Measurements from ENCODE around the gene HLA-DPB1. TPM values are rescaled to one million over a fixed set of nuclear protein-coding genes. Genes with fewer than 3 reads are reported as not detected.
A peak's percentile ranks its signal among the peaks of the same experiment; 100 is the strongest.

The HLA-DPB1 gene
- 10.6 TPM for polyA plus RNA-seq (2013, experiment 1 of 2)
- 8.7 TPM for polyA plus RNA-seq (2013, experiment 2 of 2)

- H2BK15ac ChIP-seq (ENCODE audit: low read depth, poor library complexity, severe bottlenecking), result no peak within 1 kb of the TSS
- H3K79me1 ChIP-seq (replicated peaks; ENCODE audit: low read length, poor library complexity, severe bottlenecking), result no peaks in the 10 kb centered on the region
- no peak within 1 kb of the TSS for H3K23ac ChIP-seq (ENCODE audit: low read length in 2 of 2)
- no peak within 1 kb of the TSS for H2BK12ac ChIP-seq (ENCODE audit: low read length in 2 of 2)
- no peak within 1 kb of the TSS for H3K18ac ChIP-seq (ENCODE audit: low read depth in 1 of 2, low read length in 2 of 2)
- no peak within 1 kb of the TSS for H3K4me2 ChIP-seq (ENCODE audit: low read length, poor library complexity, severe bottlenecking)
- peak; percentile 75 for DNase-seq
- no peak within 1 kb of the TSS for H2BK120ac ChIP-seq (ENCODE audit: low read depth, low read length)
- H3K9me3 ChIP-seq (ENCODE audit: control insufficient read depth, low read length), result no peaks in the 10 kb centered on the region
- 87% methylated on average over 10 of the region's 10 CpGs for WGBS
- H4K91ac ChIP-seq (ENCODE audit: low read length), result no peak within 1 kb of the TSS
- no peak within 1 kb of the TSS for H3K14ac ChIP-seq (ENCODE audit: low read length in 2 of 2)
- H3K9ac ChIP-seq (ENCODE audit: low read length), result peak within 1 kb of the TSS; percentile 29
- H2AFZ ChIP-seq (ENCODE audit: low read depth, low read length), result no peak within 1 kb of the TSS
- no peak within 1 kb of the TSS for H2AK5ac ChIP-seq (ENCODE audit: low read length, severe bottlenecking)
- H3K4me3 ChIP-seq (ENCODE audit: insufficient read depth in 1 of 2, low read depth in 1 of 2, low read length in 2 of 2), result peak within 1 kb of the TSS in 1 of 2 experiments; percentile 60
- no peak within 1 kb of the TSS for H3K4ac ChIP-seq (ENCODE audit: low read depth in 1 of 2, low read length in 2 of 2)
- no peak within 1 kb of the TSS for H3K27ac ChIP-seq (ENCODE audit: low read length, poor library complexity, severe bottlenecking)
- H3K27me3 ChIP-seq (ENCODE audit: control insufficient read depth in 1 of 2, insufficient read depth in 1 of 2, low read length in 2 of 2), result peaks cover 0 to 8% of the 10 kb centered on the region in 2 experiments
- peaks cover 3% of the 10 kb centered on the region for H3K4me1 ChIP-seq (ENCODE audit: control insufficient read depth, insufficient read depth, low read depth, low read length)
- no peak within 1 kb of the TSS for H2BK5ac ChIP-seq (ENCODE audit: low read depth, low read length, poor library complexity, severe bottlenecking)
- peaks cover 0 to 4% of the 10 kb centered on the region in 2 experiments for H3K36me3 ChIP-seq (ENCODE audit: control insufficient read depth in 1 of 2, insufficient read depth in 2 of 2, low read depth in 1 of 2, low read length in 2 of 2)
- no peak within 1 kb of the TSS for H4K8ac ChIP-seq (ENCODE audit: low read length)
These were observed at the start of gene HLA-DPB1 for GRCh38 chr6:33075568-33076405. TSS of gene HLA-DPB1 (plus strand) at chr6:33075990. CDS start at chr6:33076042, 52 bp downstream.

- 10% methylated on average over 1 of the region's 1 CpG for WGBS
These were observed 47.5 kb upstream of the HLA-DPB1 start for GRCh38 chr6:33028220-33028849.

DNA sequence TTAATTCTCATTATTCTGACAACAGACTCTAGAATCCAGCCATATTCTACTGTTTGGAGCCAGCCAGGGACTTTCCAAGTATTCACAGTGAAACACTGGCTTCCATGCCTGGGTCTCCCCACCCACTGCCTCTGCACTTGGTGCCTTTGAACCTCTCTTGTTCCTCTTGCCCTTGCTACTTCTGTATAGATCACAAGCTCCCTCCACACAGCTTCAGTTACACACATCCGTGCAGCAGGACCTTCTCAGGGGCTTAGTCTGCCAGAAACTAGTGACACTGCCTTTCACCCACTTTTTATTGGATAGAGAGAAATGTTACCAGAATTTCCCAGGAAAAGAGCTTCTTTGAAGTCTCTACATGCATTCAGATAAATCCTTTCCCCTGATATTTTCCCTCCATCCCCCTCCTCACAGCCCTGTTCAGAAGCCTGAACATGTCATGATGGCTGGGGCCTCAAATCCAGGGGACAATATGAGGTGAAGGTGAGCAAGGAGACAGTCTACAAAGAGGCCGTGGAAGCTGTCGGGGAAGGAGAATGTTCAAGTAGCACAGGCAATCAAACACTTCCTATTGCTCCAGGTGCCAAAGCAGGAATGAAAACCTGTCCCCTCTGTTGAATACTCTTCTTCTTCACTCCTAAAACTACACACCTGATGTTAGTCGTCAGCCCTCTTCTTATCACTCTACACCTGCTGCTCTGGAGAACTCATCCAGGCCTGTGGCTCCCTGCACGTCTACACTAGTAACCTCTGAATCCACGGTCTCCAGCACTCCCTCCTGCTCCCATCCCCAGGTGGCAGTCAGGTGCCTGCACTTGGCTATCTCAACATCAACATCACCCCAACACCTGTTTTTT lies 46.2 kb upstream of the HLA-DPB1 start:
- no peak overlapping the region for H3K4me2 ChIP-seq (ENCODE audit: low read length, poor library complexity, severe bottlenecking)
- peak; percentile 25 for DNase-seq
- 45% methylated on average over 6 of the region's 6 CpGs for WGBS

More at GRCh38 chr6:33028220-33028849, 47.5 kb upstream of the HLA-DPB1 start:
- H3K36me3 ChIP-seq (ENCODE audit: control insufficient read depth in 1 of 2, insufficient read depth in 2 of 2, low read depth in 1 of 2, low read length in 2 of 2), result no peaks in the 10 kb centered on the region
- no peak overlapping the region for H4K91ac ChIP-seq (ENCODE audit: low read length)
- H3K9me3 ChIP-seq (ENCODE audit: control insufficient read depth, low read length), result no peaks in the 10 kb centered on the region
- no peak overlapping the region for H2AK5ac ChIP-seq (ENCODE audit: low read length, severe bottlenecking)
- no peak overlapping the region for H4K8ac ChIP-seq (ENCODE audit: low read length)
- no peak overlapping the region for H2BK12ac ChIP-seq (ENCODE audit: low read length in 2 of 2)
- H3K18ac ChIP-seq (ENCODE audit: low read depth in 1 of 2, low read length in 2 of 2), result no peak overlapping the region
- H3K4me3 ChIP-seq (ENCODE audit: insufficient read depth in 1 of 2, low read depth in 1 of 2, low read length in 2 of 2), result no peak overlapping the region
- no peak overlapping the region for H3K4me2 ChIP-seq (ENCODE audit: low read length, poor library complexity, severe bottlenecking)
- H2BK15ac ChIP-seq (ENCODE audit: low read depth, poor library complexity, severe bottlenecking), result no peak overlapping the region
- H3K14ac ChIP-seq (ENCODE audit: low read length in 2 of 2), result no peak overlapping the region
- no peaks in the 10 kb centered on the region for H3K79me1 ChIP-seq (replicated peaks; ENCODE audit: low read length, poor library complexity, severe bottlenecking)
- H3K4me1 ChIP-seq (ENCODE audit: control insufficient read depth, insufficient read depth, low read depth, low read length), result no peaks in the 10 kb centered on the region
- no peak overlapping the region for H2AFZ ChIP-seq (ENCODE audit: low read depth, low read length)
- H3K23ac ChIP-seq (ENCODE audit: low read length in 2 of 2), result no peak overlapping the region
- H2BK5ac ChIP-seq (ENCODE audit: low read depth, low read length, poor library complexity, severe bottlenecking), result no peak overlapping the region
- H2BK120ac ChIP-seq (ENCODE audit: low read depth, low read length), result no peak overlapping the region
- H3K4ac ChIP-seq (ENCODE audit: low read depth in 1 of 2, low read length in 2 of 2), result no peak overlapping the region
- DNase-seq, result no peak
- H3K27me3 ChIP-seq (ENCODE audit: control insufficient read depth in 1 of 2, insufficient read depth in 1 of 2, low read length in 2 of 2), result peaks cover 5 to 28% of the 10 kb centered on the region in 2 experiments
- no peak overlapping the region for H3K27ac ChIP-seq (ENCODE audit: low read length, poor library complexity, severe bottlenecking)
- no peak overlapping the region for H3K9ac ChIP-seq (ENCODE audit: low read length)

More for the DNA sequence above, 46.2 kb upstream of the HLA-DPB1 start:
- H3K27ac ChIP-seq (ENCODE audit: low read length, poor library complexity, severe bottlenecking), result no peak overlapping the region
- no peaks in the 10 kb centered on the region for H3K9me3 ChIP-seq (ENCODE audit: control insufficient read depth, low read length)
- no peak overlapping the region for H2BK15ac ChIP-seq (ENCODE audit: low read depth, poor library complexity, severe bottlenecking)
- H3K18ac ChIP-seq (ENCODE audit: low read depth in 1 of 2, low read length in 2 of 2), result no peak overlapping the region
- H3K36me3 ChIP-seq (ENCODE audit: control insufficient read depth in 1 of 2, insufficient read depth in 2 of 2, low read depth in 1 of 2, low read length in 2 of 2), result no peaks in the 10 kb centered on the region
- no peak overlapping the region for H2BK5ac ChIP-seq (ENCODE audit: low read depth, low read length, poor library complexity, severe bottlenecking)
- H3K4ac ChIP-seq (ENCODE audit: low read depth in 1 of 2, low read length in 2 of 2), result no peak overlapping the region
- no peak overlapping the region for H4K91ac ChIP-seq (ENCODE audit: low read length)
- H3K4me3 ChIP-seq (ENCODE audit: insufficient read depth in 1 of 2, low read depth in 1 of 2, low read length in 2 of 2), result no peak overlapping the region
- H2AFZ ChIP-seq (ENCODE audit: low read depth, low read length), result no peak overlapping the region
- H2BK120ac ChIP-seq (ENCODE audit: low read depth, low read length), result no peak overlapping the region
- peak overlapping the region; percentile 61 for H3K9ac ChIP-seq (ENCODE audit: low read length)
- no peak overlapping the region for H3K14ac ChIP-seq (ENCODE audit: low read length in 2 of 2)
- no peak overlapping the region for H3K23ac ChIP-seq (ENCODE audit: low read length in 2 of 2)
- no peak overlapping the region for H2AK5ac ChIP-seq (ENCODE audit: low read length, severe bottlenecking)
- no peaks in the 10 kb centered on the region for H3K79me1 ChIP-seq (replicated peaks; ENCODE audit: low read length, poor library complexity, severe bottlenecking)
- peaks cover 5 to 27% of the 10 kb centered on the region in 2 experiments for H3K27me3 ChIP-seq (ENCODE audit: control insufficient read depth in 1 of 2, insufficient read depth in 1 of 2, low read length in 2 of 2)
- H3K4me1 ChIP-seq (ENCODE audit: control insufficient read depth, insufficient read depth, low read depth, low read length), result no peaks in the 10 kb centered on the region
- H4K8ac ChIP-seq (ENCODE audit: low read length), result no peak overlapping the region
- H2BK12ac ChIP-seq (ENCODE audit: low read length in 2 of 2), result no peak overlapping the region

Measured in mesenchymal stem cell (in vitro differentiated cells and primary cell).